GM23248 (cell line): ENCODE results near the gene DHRS1.

ENCODE experiments used
- EZH2 ChIP-seq: fragments of 200-600 bp; sonication (generic); IDR thresholded peaks from 2 replicates; pipeline ENCODE4 v1.6.1; 2018; ENCODE audit warnings: antibody characterized with exemption, mild to moderate bottlenecking; ENCODE audit not compliant: insufficient read depth, poor library complexity, severe bottlenecking
- EZH2phosphoT487 ChIP-seq: fragments of 200-600 bp; sonication (generic); IDR thresholded peaks from 2 replicates; pipeline ENCODE4 v1.6.1; 2018; ENCODE audit warnings: antibody characterized with exemption, moderate library complexity, mild to moderate bottlenecking, low read depth; ENCODE audit not compliant: insufficient read depth

- TF ChIP-seq EZH2phosphoT487 = no peak
- TF ChIP-seq EZH2 = no peak
These were observed 3.0 kb downstream of the DHRS1 start for GRCh38 chr14:24296341-24297157.
